Measurements from ENCODE around the gene HCFC1R1.

DNA sequence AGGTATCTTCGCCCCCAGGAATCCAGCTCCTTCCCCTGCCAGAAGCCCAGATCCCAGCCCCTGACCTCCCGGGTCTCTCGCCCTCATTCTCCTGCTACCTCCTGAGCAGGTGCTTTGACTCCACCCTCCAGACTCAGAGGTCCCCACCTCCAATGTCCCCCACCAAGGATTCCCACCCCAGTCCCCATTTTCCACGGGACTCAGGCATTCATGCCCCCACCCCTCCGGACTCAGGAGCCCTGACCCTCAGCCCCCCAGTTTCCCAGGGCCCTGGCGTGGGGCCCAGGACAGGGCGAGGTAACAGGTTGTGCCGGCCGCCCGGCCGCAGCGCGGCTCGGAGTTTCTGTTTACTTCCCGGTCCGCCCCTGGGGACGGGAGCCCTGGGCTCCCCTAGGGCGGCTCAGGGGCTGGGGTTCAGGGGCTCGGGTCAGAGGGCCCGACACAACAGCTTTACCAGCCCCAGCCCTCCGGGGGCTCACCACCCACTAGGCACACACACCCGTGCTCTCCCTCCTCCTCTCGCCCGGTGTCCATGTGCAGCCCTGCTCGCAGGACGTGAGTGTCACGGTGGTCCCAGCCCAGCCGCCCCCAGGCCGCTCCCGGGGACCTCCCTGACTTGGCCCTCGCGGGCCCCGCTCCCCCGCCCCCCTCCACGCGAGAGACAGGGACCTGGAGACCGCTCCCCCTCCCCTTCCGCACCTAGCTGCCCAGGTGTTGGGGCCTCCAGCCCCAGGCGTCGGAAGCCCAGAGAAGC is 12.4 kb upstream of the HCFC1R1 start:
- TF ChIP-seq, protein P1, sequence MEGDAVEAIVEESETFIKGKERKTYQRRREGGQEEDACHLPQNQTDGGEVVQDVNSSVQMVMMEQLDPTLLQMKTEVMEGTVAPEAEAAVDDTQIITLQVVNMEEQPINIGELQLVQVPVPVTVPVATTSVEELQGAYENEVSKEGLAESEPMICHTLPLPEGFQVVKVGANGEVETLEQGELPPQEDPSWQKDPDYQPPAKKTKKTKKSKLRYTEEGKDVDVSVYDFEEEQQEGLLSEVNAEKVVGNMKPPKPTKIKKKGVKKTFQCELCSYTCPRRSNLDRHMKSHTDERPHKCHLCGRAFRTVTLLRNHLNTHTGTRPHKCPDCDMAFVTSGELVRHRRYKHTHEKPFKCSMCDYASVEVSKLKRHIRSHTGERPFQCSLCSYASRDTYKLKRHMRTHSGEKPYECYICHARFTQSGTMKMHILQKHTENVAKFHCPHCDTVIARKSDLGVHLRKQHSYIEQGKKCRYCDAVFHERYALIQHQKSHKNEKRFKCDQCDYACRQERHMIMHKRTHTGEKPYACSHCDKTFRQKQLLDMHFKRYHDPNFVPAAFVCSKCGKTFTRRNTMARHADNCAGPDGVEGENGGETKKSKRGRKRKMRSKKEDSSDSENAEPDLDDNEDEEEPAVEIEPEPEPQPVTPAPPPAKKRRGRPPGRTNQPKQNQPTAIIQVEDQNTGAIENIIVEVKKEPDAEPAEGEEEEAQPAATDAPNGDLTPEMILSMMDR (conservative IDR thresholded peaks at IDR 0.05; ENCODE audit: low read depth, low read length), result no peak
- peak; percentile 59 for TF ChIP-seq EZH2 (IDR thresholded peaks at IDR 0.05; ENCODE audit: borderline replicate concordance, low read depth, low read length, poor library complexity, severe bottlenecking)

All from A673 (cell line).